ENCODE results near the gene KRT86. TPM values are rescaled to one million over a fixed set of nuclear protein-coding genes. Genes with fewer than 3 reads are reported as not detected.

Gene KRT86
- total RNA-seq, 3 donors from 2014 or later (not counting 1 experiment from before 2014, with no cell fraction given): 2.0 to 3.6 (median 2.7) TPM

DNA sequence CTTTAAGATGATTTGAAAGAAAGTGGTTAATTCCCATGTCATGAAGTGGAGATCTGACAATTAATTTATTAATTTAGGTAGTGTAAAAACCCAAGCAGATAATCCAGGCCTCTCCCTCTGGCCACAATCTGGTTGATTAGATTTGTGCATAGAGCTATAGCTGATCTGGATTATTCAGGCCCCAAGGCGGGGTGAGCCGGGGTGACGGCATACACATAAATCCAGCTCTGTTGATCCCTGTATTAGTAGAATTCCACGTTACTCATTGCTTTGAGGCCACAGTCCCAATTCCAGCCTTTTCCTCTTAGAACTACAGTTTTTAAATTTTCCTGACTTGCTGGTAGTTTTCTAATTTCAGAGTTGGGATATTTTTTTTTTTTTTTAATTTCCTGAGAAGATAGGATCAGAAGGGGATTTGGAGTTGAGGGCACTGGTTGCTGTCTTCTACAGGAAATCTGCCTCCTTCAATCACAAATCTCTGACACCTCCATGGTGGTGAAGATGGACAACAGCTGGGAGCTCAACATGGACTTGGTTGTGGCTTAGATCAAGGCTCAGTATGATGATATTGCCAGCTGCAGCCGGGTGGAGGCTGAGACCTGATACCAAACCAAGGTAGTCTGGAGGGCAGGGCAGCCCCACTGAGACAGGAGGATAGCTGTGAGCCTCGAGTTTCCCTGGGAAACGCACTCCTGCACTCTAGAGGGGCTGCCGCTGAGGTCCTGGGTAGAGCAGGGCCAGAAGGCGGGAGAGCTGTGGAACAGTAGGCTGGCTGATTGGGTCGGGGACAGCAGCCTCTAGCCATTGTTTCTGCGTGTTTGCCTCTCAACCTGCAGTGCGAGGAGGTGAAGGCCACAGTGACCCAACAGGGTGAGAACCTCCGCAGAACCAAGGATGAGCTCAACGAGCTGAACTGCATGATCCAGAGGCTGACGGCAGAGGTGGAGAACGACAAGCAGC is 73.4 kb downstream of the KRT86 start:
- intact Hi-C loops (cut with micrococcal nuclease): no loop called here
- WGBS (ENCODE audit: insufficient coverage): 75% methylated on average over 16 of the region's 16 CpGs
- no peak for TF ChIP-seq CTCF (IDR thresholded peaks at IDR 0.05)
- DNase-seq (no peak), ATAC-seq (no peak)
- Histone ChIP-seq H3K4me1 (ENCODE audit: control insufficient read depth, insufficient read depth, low read length) (peaks cover 23% of the 10 kb centered on the region), H3K36me3 (ENCODE audit: control insufficient read depth, insufficient read depth, low read length) (no peaks in the 10 kb centered on the region), H3K27me3 (ENCODE audit: control insufficient read depth, insufficient read depth, low read length) (peaks cover 29% of the 10 kb centered on the region), H3K27ac (ENCODE audit: low read length) (no peak overlapping the region), H3K9me3 (ENCODE audit: control insufficient read depth, insufficient read depth, low read length) (peaks cover 3% of the 10 kb centered on the region), H3K4me3 (ENCODE audit: low read length) (no peak overlapping the region)
- no peak overlapping the region for H3K27ac Mint-ChIP-seq
- H3K9me3 Mint-ChIP-seq: no peaks in the 10 kb centered on the region
- no peak overlapping the region for H3K4me3 Mint-ChIP-seq
- no peaks in the 10 kb centered on the region for H3K36me3 Mint-ChIP-seq
- H3K27me3 Mint-ChIP-seq (ENCODE audit: low read depth in 2 of 2): peaks cover 58 to 71% of the 10 kb centered on the region in 2 donors
- peaks cover 14 to 30% of the 10 kb centered on the region in 2 donors for H3K4me1 Mint-ChIP-seq

GRCh38 chr12:52349196-52349595 is 74.8 kb downstream of the KRT86 start:
- intact Hi-C loops (cut with micrococcal nuclease): no loop called here
- no peaks in the 10 kb centered on the region for H3K36me3 ChIP-seq (ENCODE audit: control insufficient read depth, insufficient read depth, low read length)
- Mint-ChIP-seq H3K4me3 (no peak overlapping the region), H3K9me3 (no peaks in the 10 kb centered on the region), H3K27me3 (ENCODE audit: low read depth in 2 of 2) (peaks cover 56 to 71% of the 10 kb centered on the region in 2 donors), H3K36me3 (no peaks in the 10 kb centered on the region), H3K4me1 (peaks cover 22 to 39% of the 10 kb centered on the region in 2 donors), H3K27ac (no peak overlapping the region)
- H3K27ac ChIP-seq (ENCODE audit: low read length): no peak overlapping the region
- peaks cover 41% of the 10 kb centered on the region for H3K27me3 ChIP-seq (ENCODE audit: control insufficient read depth, insufficient read depth, low read length)
- DNase-seq (no peak), ATAC-seq (no peak)
- no peak overlapping the region for H3K4me3 ChIP-seq (ENCODE audit: low read length)
- no peaks in the 10 kb centered on the region for H3K9me3 ChIP-seq (ENCODE audit: control insufficient read depth, insufficient read depth, low read length)
- H3K4me1 ChIP-seq (ENCODE audit: control insufficient read depth, insufficient read depth, low read length): peaks cover 25% of the 10 kb centered on the region
- TF ChIP-seq CTCF (IDR thresholded peaks at IDR 0.05): no peak
- 78% methylated on average over 5 of the region's 6 CpGs for WGBS (ENCODE audit: insufficient coverage)

GRCh38 chr12:52350021-52350620 is 75.7 kb downstream of the KRT86 start:
- Mint-ChIP-seq H3K36me3 (no peaks in the 10 kb centered on the region), H3K27me3 (ENCODE audit: low read depth in 2 of 2) (peaks cover 52 to 65% of the 10 kb centered on the region in 2 donors), H3K4me3 (no peak overlapping the region), H3K9me3 (no peaks in the 10 kb centered on the region), H3K27ac (no peak overlapping the region), H3K4me1 (peaks cover 22 to 35% of the 10 kb centered on the region in 2 donors)
- H3K27me3 ChIP-seq (ENCODE audit: control insufficient read depth, insufficient read depth, low read length): peaks cover 50% of the 10 kb centered on the region
- no peak overlapping the region for H3K27ac ChIP-seq (ENCODE audit: low read length)
- ATAC-seq: no peak
- no peaks in the 10 kb centered on the region for H3K36me3 ChIP-seq (ENCODE audit: control insufficient read depth, insufficient read depth, low read length)
- no peak overlapping the region for H3K4me3 ChIP-seq (ENCODE audit: low read length)
- TF ChIP-seq CTCF (IDR thresholded peaks at IDR 0.05): no peak
- no peaks in the 10 kb centered on the region for H3K9me3 ChIP-seq (ENCODE audit: control insufficient read depth, insufficient read depth, low read length)
- WGBS (ENCODE audit: insufficient coverage): 96% methylated on average over 8 of the region's 8 CpGs
- intact Hi-C loops (cut with micrococcal nuclease): loop anchor here (5.0 to 10.0 kb wide), 2 partner anchors 45 to 217 kb away; no protein-coding TSS in a partner anchor
- no peak for DNase-seq
- peaks cover 25% of the 10 kb centered on the region for H3K4me1 ChIP-seq (ENCODE audit: control insufficient read depth, insufficient read depth, low read length)
